Lower lobe of right lung (tissue), 2 donors: ENCODE data around the gene TOB2. TPM values are rescaled to one million over a fixed set of nuclear protein-coding genes. Genes with fewer than 3 reads are reported as not detected.

Experiments used
- ATAC-seq, 2 donors: fragments of 200-7000 bp; cut with Tn5 transposase; one replicate each; pipeline ENCODE4 v1.9.1; 2020 to 2022; ENCODE audit warnings: mild to moderate bottlenecking in 2 of 2, moderate library complexity in 2 of 2
- DNase-seq: peaks from one replicate; pipeline ENCODE4 v3.0.0-alpha.2; 2020
- H3K27ac ChIP-seq: fragments of 200-600 bp; one replicate; pipeline ENCODE4 v1.8.0; 2022
- H3K27me3 ChIP-seq: fragments of 200-600 bp; one replicate; pipeline ENCODE4 v1.8.0; 2022; ENCODE audit warnings: low read depth
- H3K36me3 ChIP-seq: fragments of 200-600 bp; one replicate; pipeline ENCODE4 v1.8.0; 2022; ENCODE audit warnings: mild to moderate bottlenecking
- H3K4me1 ChIP-seq: fragments of 200-600 bp; one replicate; pipeline ENCODE4 v1.8.0; 2022
- H3K4me3 ChIP-seq: fragments of 200-600 bp; one replicate; pipeline ENCODE4 v1.8.0; 2022; ENCODE audit warnings: mild to moderate bottlenecking
- H3K9me3 ChIP-seq: fragments of 200-600 bp; one replicate; pipeline ENCODE4 v1.8.0; 2022
- intact Hi-C: fragments of 100-400 bp; cut with DNase I; formaldehyde crosslinking; loops from one replicate; pipeline ENCODE4 v1.11.0; 2022
- long read RNA-seq: library from polyadenylated mRNA; unstranded; transcript quantifications from one replicate; pipeline ENCODE4 v2.0.0, GENCODE V29; 2021
- total RNA-seq: library from RNA; stranded (reverse); fragmentation: NEBNext Ultra II Directional; extraction: Animal tissue kit (Norgen Biotek cat#: 25700); gene quantifications from one replicate; pipeline ENCODE4 v1.2.1, GENCODE V29; 2021
- TF ChIP-seq, protein P1 (sequence below): fragments of 200-600 bp; IDR thresholded peaks from one replicate; pipeline ENCODE4 v1.8.0; 2022; ENCODE audit warnings: antibody characterized with exemption, mild to moderate bottlenecking
- donor health status: DM: no; HTN: yes; CAD: no; lungs with severe emphysema.

TOB2 gene
- 49.0 TPM for total RNA-seq
- long read RNA-seq, full-length matches to known transcripts, result 25 of 97 reads
- long read RNA-seq, partial matches to known transcripts, result 0 of 97 reads
- long read RNA-seq, other reads (novel, unspliced or antisense), result 72 of 97 reads

- intact Hi-C loops, result no loop called here
- peaks cover 20% of the 10 kb centered on the region for H3K4me1 ChIP-seq
- H3K9me3 ChIP-seq, result no peaks in the 10 kb centered on the region
- DNase-seq (peak; percentile 96), ATAC-seq (peak; percentile 79 to 93)
- H3K36me3 ChIP-seq, result peaks cover 12% of the 10 kb centered on the region
- peak within 1 kb of the TSS; percentile 90 for H3K4me3 ChIP-seq
- no peaks in the 10 kb centered on the region for H3K27me3 ChIP-seq
- TF ChIP-seq, protein P1, sequence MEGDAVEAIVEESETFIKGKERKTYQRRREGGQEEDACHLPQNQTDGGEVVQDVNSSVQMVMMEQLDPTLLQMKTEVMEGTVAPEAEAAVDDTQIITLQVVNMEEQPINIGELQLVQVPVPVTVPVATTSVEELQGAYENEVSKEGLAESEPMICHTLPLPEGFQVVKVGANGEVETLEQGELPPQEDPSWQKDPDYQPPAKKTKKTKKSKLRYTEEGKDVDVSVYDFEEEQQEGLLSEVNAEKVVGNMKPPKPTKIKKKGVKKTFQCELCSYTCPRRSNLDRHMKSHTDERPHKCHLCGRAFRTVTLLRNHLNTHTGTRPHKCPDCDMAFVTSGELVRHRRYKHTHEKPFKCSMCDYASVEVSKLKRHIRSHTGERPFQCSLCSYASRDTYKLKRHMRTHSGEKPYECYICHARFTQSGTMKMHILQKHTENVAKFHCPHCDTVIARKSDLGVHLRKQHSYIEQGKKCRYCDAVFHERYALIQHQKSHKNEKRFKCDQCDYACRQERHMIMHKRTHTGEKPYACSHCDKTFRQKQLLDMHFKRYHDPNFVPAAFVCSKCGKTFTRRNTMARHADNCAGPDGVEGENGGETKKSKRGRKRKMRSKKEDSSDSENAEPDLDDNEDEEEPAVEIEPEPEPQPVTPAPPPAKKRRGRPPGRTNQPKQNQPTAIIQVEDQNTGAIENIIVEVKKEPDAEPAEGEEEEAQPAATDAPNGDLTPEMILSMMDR, result no peak
- H3K27ac ChIP-seq, result peak within 1 kb of the TSS; percentile 98
Measured at GRCh38 chr22:41446639-41447434, at the start of gene TOB2. TOB2 (minus strand) TSS chr22:41446801; CDS start chr22:41437345, 9,456 bp downstream.

DNA sequence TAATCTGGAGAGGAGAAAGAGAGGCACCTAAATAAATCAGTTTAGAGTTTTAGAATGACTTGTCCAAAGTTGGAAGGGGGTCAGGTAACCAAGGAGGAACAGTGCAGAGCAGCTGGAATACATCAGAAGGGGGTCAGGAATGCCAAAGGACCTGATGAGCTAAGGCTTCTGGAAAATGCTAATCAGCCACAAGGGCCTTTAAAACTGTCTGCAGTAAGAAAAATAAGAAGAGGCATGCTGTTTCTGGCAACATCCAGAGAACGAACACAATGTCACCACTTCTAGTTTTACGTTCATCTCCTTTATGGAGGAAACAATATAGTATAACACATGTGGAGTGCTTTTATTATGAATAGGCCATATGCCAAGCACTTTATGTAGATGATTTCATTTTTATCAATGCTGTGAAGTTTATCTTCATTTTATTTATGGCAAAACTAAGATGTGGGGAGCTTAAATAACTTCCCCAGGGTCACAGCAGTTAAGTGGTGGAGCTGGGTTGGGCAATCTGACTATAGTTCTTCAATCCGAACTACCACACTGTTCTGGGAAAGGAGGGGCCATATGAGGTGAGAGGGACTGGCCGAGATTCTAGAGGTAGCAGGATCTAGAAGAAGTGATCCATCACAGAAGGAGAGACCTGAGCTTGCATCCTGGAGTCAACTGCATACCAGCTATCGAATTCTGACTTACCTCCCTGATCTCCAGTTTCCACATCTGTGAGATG, 44.9 kb upstream of the TOB2 start:
- DNase-seq (no peak), ATAC-seq (peak; percentile 28 to 51)
- Histone ChIP-seq H3K4me3 (no peak overlapping the region), H3K9me3 (no peaks in the 10 kb centered on the region), H3K27me3 (no peaks in the 10 kb centered on the region), H3K36me3 (peaks cover 27% of the 10 kb centered on the region), H3K27ac (no peak overlapping the region), H3K4me1 (peaks cover 15% of the 10 kb centered on the region)
- TF ChIP-seq, protein P1, result no peak
- intact Hi-C loops, result no loop called here

GRCh38 chr22:41488596-41489385, 42.2 kb upstream of the TOB2 start:
- H3K27ac ChIP-seq, result no peak overlapping the region
- no peaks in the 10 kb centered on the region for H3K9me3 ChIP-seq
- intact Hi-C loops, result no loop called here
- peaks cover 16% of the 10 kb centered on the region for H3K36me3 ChIP-seq
- H3K4me1 ChIP-seq, result peaks cover 19% of the 10 kb centered on the region
- no peak for DNase-seq
- TF ChIP-seq, protein P1, result no peak
- ATAC-seq, result no peak
- no peaks in the 10 kb centered on the region for H3K27me3 ChIP-seq
- no peak overlapping the region for H3K4me3 ChIP-seq

DNA sequence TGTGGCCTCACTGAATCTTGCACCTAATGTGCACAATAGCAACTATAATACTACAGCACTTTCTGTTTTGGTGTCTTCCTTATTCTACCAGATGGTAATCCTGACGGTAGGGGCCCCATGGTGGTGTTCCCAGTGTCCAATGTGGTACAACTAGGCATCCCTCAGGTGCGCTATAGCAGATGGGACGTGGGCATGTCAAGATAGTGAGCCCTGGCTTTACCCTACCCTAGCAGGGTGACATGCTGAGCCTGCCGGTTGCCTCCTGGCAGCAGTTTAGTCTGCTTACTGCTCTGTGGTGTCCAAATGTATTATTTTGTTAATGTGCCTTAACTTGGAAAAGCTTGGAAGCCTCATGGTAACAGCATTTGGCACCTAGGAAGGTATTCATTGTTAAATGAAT, 41.5 kb upstream of the TOB2 start:
- TF ChIP-seq, protein P1, result no peak
- intact Hi-C loops, result no loop called here
- Histone ChIP-seq H3K36me3 (peaks cover 16% of the 10 kb centered on the region), H3K9me3 (no peaks in the 10 kb centered on the region), H3K27ac (no peak overlapping the region), H3K4me3 (no peak overlapping the region), H3K27me3 (no peaks in the 10 kb centered on the region), H3K4me1 (peaks cover 19% of the 10 kb centered on the region)
- ATAC-seq (no peak), DNase-seq (no peak)
